GM12873 (cell line): Measurements from ENCODE around the gene SRRM3.
A peak's percentile ranks its signal among the peaks of the same experiment; 100 is the strongest.

Source experiments
- TF ChIP-seq, protein P1 (sequence below): IDR thresholded peaks from 2 replicates; pipeline ENCODE4 v1.5.1; 2012; ENCODE audit warnings: low read depth, mild to moderate bottlenecking, moderate library complexity, low read length, control low read depth; ENCODE audit not compliant: insufficient read depth; ENCODE audit errors: missing control alignments

The SRRM3 gene

DNA sequence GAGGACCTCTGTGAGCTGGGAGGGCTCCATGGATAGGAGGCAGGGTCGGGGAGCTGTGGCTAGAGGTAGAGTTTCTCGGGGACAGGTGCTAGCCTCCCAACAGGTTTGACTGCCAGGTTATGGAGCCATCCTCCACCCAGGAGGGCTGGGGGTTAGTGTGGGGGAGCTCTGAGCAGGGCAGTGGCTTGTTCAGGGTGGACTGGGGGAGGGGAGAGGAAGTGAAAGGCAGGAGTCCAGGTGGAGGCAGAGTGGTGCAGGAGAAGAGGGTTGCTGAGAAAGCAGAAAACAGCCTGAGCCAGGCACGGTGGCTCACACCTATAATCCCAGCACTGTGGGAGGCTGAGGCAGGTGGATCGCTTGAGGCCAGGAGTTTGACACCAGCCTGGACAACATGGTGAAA, 60.2 kb downstream of the SRRM3 start:
- TF ChIP-seq, protein P1, sequence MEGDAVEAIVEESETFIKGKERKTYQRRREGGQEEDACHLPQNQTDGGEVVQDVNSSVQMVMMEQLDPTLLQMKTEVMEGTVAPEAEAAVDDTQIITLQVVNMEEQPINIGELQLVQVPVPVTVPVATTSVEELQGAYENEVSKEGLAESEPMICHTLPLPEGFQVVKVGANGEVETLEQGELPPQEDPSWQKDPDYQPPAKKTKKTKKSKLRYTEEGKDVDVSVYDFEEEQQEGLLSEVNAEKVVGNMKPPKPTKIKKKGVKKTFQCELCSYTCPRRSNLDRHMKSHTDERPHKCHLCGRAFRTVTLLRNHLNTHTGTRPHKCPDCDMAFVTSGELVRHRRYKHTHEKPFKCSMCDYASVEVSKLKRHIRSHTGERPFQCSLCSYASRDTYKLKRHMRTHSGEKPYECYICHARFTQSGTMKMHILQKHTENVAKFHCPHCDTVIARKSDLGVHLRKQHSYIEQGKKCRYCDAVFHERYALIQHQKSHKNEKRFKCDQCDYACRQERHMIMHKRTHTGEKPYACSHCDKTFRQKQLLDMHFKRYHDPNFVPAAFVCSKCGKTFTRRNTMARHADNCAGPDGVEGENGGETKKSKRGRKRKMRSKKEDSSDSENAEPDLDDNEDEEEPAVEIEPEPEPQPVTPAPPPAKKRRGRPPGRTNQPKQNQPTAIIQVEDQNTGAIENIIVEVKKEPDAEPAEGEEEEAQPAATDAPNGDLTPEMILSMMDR = no peak

DNA sequence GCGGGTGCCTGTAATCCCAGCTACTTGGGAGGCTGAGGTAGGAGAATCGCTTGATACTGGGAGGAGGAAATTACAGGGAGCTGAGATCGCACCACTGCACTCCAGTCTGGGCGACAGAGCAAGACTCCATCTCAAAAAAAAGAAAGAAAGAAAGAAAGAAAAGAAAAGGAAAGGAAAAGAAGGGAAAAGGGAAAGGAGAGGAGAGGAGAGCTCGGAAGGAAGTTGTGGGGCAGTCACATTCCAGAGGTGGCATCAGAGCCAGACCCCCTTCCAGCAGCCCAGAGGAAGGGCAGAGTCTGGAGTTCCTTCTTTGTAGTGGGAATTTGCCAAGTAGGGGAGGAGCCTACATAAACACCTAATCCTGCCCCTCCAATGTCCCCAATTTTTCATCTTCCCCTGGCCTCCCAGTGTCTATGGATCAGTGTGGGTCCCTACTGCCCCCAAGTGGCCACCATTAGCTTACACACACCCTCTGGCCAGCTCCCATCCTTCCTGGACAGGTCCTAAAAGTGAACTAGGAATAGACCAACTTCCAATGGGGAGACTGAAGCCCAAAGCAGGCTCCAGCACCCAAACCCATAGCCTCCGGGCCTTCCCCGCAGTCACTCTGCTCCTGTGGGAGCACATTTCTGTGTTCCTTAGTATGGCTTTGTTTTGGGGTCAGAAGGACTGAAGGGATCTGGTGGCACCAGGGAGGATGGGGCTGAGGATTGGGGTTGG, 61.1 kb downstream of the SRRM3 start:
- TF ChIP-seq, protein P1 = peak; percentile 84

DNA sequence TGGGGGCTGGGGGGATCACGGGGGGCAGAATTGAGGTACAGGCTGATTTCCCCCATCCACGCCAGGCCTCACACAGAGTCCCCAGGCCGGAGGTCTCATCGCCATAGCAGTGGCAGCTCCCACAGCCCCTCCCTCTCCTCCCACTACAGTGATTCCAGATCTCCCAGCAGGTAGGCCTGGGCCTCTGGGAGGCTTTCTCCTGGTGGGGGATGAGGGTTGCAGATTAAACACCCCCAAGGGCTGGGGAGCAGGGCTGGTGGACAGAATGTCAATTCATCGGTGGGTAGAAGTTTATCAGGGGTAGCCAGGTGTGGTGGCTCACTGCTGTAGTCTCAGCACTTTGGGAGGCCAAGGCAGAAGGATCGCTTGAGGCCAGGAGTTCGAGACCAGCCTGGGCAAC, 63.6 kb downstream of the SRRM3 start:
- TF ChIP-seq, protein P1 = no peak

DNA sequence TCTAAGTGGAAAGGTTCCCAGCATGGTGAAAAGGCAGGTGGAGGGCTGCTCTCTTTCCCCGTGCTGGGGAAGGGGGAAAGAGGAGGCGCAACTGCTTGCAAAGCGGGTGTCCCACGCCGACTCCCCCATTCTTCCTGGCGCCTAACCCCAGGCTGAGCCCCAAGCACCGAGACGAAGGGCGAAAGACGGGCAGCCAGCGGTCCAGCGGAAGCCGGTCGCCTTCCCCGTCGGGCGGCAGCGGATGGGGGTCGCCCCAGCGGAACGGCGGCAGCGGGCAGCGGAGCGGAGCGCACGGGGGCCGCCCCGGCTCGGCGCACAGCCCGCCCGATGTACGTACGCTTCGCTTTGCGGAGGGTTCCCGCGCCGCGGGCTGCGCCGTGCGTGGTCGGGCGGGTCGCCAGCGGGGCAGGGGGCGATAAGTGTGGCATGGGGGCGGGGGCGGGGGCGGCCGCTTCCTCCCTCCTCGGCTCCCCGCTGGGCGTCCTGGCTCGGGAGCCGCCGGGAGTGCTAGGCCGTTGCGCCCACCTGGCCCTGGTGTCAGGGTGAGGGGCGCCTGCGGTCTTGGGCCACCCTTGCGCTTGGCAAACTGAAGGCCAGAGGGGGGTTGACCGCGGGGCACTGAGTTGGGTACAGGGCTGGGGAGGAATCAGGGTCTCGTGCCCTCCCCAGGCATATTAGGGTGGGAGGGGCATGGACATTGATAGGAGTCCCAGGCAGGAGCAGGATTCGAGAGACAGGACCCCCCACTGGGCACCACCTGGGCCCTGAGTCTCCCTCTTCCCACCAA, 65.6 kb downstream of the SRRM3 start:
- TF ChIP-seq, protein P1 = no peak

DNA sequence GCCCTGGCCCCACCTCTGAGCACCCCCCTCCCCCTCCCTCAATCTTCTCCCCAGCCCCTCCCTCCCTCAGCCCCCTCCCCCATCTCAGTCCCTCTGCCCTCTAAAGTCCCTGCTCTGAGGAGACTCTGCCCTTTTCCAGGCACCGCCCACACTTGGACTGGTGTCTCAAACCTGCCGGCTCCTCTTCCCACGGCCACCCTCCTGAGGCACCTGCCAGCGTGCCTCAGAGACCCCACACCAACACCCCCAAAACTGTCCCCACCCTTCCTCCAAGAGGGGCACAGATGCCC, 66.1 kb downstream of the SRRM3 start:
- TF ChIP-seq, protein P1 = no peak

DNA sequence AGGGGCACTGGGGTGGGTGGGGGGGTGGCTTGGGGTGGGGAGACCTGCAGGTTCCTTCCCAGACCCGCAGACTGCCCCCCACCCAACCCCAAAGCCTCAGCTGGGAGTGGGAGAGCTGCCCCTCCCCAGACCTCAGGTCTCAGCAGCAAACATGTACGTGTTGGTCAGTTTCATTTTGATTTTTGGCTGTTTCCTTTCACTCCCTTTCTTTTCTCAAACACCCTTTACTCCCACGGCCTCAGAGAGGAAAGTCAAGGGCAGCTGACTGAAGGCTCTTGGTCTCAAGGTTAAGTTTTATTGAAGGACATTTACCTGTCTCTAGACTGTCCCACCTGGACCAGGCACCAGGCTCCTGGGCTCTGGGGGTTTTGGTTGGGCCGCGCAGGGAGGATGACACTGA, 66.7 kb downstream of the SRRM3 start:
- TF ChIP-seq, protein P1 = no peak

DNA sequence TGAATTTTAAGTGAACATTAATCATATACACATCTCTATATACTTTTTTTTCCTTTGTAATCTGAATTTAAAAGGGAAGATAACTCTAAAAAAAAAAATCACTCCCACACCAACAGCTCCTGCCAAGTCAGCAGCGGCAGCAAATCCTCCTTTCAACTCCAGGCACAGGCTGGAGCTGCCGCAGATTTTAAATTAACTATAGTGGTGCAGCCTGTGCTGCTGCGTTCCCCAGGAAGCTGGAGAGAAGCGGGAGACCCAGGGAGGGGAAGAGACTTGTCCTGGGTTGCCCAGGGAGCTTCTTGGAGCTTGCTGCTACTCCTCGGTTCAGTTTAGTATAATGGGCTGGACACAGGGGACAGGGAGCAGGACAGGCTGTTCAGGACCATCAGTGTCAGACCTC, 68.2 kb downstream of the SRRM3 start:
- TF ChIP-seq, protein P1 = no peak
